ENCODE data around the gene KLF6.

DNA sequence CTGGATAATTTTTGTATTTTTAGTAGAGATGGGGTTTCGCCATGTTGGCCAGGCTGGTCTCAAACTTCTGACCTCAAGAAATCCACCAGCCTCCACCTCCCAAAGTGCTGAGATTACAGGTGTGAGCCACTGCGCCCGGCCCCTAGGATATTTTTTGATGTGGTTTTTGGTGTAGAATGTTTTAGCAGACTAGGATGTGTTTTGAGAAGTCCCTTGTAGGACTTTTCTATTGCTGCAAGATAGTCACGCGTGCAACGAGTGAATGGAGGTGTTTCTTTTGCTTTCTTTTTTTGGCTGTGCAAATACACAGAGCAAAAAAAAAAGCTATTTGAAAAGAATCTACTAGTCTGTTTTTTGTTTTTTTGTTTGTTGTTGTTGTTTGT lies 29.8 kb upstream of the KLF6 start:
- TF ChIP-seq, protein P1, sequence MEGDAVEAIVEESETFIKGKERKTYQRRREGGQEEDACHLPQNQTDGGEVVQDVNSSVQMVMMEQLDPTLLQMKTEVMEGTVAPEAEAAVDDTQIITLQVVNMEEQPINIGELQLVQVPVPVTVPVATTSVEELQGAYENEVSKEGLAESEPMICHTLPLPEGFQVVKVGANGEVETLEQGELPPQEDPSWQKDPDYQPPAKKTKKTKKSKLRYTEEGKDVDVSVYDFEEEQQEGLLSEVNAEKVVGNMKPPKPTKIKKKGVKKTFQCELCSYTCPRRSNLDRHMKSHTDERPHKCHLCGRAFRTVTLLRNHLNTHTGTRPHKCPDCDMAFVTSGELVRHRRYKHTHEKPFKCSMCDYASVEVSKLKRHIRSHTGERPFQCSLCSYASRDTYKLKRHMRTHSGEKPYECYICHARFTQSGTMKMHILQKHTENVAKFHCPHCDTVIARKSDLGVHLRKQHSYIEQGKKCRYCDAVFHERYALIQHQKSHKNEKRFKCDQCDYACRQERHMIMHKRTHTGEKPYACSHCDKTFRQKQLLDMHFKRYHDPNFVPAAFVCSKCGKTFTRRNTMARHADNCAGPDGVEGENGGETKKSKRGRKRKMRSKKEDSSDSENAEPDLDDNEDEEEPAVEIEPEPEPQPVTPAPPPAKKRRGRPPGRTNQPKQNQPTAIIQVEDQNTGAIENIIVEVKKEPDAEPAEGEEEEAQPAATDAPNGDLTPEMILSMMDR (IDR thresholded peaks at IDR 0.05; ENCODE audit: low read depth, low read length): no peak
- no peak for TF ChIP-seq EZH2phosphoT487 (IDR thresholded peaks at IDR 0.05; ENCODE audit: low read depth)
